EL (cell line): ENCODE measurements around the gene OTUD5.

Experiments used
- DNase-seq: peaks from one replicate; pipeline ENCODE4 v3.0.0-alpha.2; 2016

The OTUD5 gene

DNA sequence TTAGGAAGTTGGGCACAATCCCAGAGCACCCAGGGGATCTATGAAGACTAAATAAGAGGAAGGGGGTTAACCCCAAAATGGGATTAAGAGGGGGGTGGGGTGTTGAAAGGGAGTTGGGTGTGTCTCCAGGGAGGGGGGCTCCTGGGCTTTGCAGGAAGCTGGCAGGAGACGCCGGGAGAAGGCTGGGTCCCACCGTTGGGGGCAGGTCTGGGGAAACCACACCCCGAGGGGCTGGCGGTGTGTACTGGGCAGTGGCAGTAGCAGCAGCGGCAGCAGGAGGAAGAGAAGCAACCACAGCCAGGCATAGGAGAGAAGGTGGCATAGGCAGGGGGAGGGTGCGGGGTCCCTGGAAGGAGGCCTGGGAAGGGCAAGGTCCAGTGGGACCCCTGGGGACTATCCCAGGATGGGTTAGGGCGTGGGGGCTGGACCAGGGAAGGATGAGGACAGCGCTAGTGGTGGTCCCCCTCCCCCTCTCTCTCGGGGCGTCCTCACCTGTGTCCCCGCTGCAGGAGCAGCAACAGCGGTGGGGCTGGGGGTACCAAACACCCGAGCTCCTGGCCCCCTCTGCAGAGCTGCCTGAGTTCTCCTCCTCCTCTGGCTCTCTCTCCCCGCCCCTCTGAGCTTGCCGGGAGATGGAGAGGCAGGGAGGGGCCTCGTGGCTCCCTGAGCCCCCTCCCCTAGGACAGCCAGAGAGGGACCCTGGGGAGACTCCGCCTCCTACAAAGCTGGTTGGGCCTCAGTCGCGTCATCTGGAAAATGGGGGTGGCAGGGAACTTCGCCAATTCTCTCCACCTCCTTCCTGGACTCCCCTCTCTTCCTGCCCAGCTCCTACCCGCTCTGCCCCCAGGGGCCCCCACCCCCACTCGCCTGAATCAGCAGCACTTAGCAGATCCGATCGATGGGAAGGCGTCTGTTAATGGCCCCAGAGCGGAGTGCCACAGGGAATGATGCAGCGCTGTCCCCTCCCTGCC is 14.1 kb upstream of the OTUD5 start, which contains the start of gene KCND1:
TSS of gene KCND1 (minus strand) at position 596 of the 971 bp plus-strand sequence. CDS start 1,573 bp downstream, outside the sequence.
- peak; percentile 75 for DNase-seq

DNA sequence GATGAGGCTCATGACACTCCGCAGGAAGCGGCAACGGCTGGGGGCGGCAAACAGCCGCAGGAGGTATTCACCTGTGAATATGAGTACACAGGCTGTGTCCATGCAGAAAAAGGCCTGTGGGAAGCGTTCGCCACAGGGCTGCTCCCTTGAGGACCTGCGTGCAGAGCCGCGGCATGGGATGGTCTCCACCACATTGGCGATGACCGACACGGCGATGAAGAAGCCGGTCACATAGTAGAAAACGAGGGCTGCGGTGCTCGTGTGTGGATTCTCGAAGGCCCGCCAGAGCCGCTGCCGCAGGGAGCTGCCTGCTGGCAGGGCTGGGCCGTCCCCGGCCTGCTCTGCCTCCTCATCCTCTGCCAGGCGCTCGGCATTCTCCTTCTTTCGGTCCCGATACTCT is 12.1 kb upstream of the OTUD5 start:
- DNase-seq, result no peak

GRCh38 chrX:48968377-48968776 is 11.0 kb upstream of the OTUD5 start:
- DNase-seq, result no peak

- peak; percentile 70 for DNase-seq
Observed at GRCh38 chrX:48966796-48967579, 9.6 kb upstream of the OTUD5 start.

GRCh38 chrX:48965959-48966358 is 8.6 kb upstream of the OTUD5 start:
- DNase-seq, result no peak

- no peak for DNase-seq
Observed at GRCh38 chrX:48961585-48962091, 4.2 kb upstream of the OTUD5 start.

DNA sequence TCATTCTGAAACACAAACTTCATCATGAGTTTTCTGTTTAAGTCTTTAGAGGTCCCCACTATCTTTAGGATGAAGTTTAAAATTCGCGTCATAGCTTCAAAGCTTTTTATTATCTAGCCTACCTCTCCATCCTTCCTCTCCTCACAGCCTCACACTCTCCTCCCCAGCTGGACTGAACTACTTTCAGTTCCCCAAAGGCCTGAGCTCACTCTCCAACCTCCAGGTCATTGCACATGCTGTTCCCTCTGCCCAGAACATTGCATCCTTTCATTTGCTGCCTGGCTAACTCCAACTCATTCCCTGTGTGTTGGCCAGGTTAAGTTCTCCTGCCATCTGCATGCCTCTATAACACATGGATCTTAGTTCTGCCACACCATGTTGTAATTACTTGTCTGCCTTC is 2.9 kb upstream of the OTUD5 start:
- no peak for DNase-seq

DNA sequence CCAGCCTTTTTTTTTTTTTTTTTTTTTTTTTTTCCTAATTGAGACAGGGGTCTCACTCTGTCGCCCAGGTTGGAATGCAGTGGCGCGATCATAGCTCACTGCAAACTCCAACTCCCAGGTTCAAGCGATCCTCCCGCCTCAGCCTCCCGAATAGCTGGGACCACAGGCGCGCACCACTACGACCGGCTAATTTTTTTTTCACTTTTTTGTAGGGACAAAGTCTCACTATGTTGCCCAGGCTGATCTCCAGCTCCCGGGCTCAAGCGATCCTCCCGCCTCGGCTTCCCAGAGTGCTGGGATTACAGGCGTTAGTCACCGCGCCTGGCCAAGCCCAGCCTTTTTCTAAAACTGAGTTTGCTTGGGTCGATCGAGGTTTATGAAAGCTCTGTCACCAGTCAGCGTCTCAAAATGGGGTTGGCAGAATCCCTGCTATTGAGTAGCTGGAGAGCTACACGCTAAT is 1.3 kb upstream of the OTUD5 start:
- DNase-seq, result peak; percentile 56

- peak; percentile 96 for DNase-seq
Observed at GRCh38 chrX:48957827-48958634, 624 bp upstream of the OTUD5 start.

GRCh38 chrX:48956728-48957414 is 536 bp downstream of the OTUD5 start:
- DNase-seq, result no peak

- DNase-seq, result no peak
Observed at GRCh38 chrX:48948589-48948988, 8.8 kb downstream of the OTUD5 start.

DNA sequence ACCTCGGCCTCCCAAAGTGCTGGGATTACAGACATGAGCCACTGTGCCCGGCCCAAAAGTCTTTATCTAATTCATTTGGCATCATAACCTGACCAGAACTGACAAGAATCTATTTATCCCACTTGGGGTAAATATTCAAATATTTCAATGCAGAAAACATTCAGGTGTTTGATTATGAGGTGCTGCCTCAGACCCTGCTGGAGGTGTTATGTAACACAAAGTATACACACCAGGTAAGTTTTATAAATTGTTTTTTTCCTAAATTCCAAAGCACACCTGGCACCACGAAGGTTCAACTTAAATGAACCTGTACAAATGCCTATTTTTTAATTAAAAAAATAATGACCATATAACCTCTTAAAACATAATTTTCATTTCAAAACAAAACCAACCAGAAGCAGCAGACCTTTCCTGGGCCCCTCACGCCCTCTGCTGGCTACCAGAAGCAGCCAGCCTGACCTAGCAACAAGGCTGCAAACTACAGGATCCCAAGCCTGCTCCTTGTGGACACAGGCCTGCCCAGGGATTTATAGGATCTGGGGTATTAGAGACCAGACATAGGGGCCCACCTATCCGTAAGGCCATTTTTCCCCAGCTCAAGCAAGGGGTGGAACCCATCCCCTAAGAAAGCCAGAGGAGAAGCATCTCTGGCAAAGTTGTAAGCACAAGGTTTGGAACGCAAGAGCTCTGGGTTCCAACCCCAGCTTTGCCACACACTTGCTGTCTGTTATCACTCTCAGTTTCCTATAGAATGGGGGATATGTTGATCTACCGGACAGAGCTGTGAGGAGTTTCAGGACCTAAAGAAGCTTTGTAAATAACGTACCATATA is 11.7 kb downstream of the OTUD5 start:
- peak; percentile 38 for DNase-seq

DNA sequence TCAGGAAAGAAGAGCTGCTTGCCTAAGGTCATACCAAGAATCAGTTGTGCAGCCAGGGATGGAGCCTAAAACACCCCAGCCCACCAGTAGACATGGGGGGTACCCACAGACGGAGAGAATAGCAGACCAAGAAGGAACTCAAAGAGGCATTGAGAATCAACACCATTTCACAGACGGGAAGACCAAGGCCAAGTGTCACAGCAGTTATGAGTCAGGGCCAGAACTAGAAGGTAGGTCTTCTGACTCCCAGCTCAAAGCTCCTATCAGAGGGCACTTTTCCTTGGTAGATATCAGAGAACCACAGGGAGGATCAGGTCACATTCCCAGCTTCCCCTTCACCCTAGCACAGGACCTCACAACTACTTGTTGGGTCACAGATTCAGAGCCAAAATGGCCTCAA is 14.5 kb downstream of the OTUD5 start:
- DNase-seq, result no peak

DNA sequence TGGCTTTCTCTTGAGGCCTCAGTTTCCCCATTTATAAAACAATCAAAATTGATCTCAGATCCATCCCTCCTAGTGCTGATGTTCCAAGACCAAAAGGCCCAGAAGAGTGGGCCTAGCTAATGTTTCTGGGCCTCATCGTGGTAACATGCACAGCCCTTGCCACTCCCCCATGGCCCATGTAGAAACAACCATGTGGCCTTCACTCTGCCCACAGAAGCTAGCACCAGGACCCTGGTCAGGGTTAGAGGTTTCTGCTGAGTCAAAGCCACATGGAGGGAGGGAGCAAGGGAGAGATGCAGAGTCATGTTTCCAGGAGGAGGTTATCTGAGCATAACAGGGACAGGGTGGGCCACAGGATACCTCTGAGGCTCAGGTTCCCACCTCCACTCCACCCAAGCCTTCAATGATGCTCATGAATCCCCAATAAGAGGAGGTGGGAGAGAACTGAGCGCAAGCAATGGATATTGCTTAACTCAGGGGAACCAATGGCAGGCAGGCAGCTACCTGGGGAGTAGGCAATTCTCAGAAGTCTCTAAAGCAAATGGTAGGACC is 16.9 kb downstream of the OTUD5 start:
- DNase-seq, result no peak

DNA sequence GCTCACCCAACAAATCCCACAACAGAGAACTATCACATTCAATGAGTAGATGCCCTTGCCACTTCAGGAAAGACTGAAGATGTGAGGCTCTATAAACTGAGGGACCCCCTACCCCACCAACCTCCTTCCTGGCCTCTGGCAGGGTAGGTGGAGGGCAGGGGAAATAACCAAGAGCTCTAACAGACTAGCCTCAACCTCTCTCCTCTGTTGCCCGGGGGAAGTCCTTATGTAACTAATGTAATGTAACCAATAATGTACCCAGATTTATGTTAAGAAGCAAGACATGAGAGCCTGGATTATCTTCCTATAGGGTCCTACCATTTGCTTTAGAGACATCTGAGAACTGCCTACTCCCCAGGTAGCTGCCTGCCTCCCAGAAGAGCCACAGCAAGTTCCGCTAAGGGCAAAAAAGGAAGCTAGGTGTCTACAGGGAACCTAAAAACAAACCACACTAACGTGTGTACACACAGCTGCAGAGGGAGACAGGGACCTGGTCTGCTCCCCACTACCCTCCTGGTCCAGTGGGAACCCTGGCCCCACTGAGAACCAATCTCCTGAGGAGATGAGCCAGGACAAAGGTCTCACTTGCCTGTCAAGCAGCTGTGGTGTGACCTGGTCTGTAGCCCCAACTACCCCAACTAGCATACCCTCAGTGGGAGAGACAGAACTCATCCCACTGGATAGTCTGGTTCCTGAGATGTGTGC is 17.7 kb downstream of the OTUD5 start:
- DNase-seq, result no peak

- DNase-seq, result no peak
Observed at GRCh38 chrX:48938721-48939425, 18.5 kb downstream of the OTUD5 start.

- DNase-seq, result no peak
Observed at GRCh38 chrX:48937054-48937907, 20.1 kb downstream of the OTUD5 start.

GRCh38 chrX:48936429-48937053 is 20.9 kb downstream of the OTUD5 start:
- DNase-seq, result no peak
